KBM-7 (cell line): Measurements from ENCODE around the gene CCER1.

Source experiments
- DNase-seq: peaks from one replicate; pipeline ENCODE4 v3.0.0-alpha.2; 2015
- in situ Hi-C: fragments of 300-500 bp; cut with MboI; formaldehyde crosslinking; loops from 2 replicates; pipeline ENCODE4 v1.14.3; 2020; ENCODE audit warnings: low sequenced_read_pairs, low pct_unique_long_range_greater_than_20kb, mixed read lengths

The CCER1 gene

DNA sequence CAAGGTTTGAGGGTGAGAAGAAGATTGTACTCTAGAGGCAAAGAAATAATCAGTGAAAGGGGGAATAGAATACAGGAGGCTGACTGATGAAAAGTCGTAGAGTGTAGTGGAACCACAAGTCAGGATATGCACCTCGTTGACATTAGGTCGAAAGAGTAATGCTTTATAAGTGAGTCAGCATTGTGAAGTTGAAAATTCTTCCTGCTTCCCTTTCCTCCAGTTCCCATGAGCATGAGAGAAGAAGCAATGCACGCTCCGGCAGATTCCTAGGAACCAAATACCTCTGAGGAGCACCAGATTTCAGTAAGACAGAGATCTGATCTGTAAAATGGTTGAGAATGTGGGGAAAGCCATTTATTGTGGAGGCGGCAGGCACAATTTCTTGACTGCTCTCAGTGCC is 16.5 kb downstream of the CCER1 start:
- in situ Hi-C loops = no loop called here
- no peak for DNase-seq

DNA sequence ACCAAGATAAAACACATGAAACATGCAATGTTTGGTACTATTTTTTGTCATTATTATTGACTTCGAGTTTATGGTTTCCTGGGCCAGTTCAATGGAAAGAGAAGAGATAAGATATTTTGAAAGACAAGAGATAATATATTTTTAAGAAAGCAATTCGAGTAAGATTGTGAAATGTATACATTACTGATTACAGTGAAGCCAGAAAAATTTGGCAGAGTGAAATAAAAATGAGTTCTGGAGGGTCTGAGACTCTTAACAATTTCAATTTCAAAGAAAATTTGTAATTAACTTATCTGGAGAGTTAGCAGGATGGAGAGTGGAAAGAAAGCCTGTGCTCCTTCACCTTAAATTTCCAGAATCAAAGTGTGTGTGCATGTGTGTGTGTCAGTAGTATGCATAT is 17.3 kb downstream of the CCER1 start:
- DNase-seq = no peak
- in situ Hi-C loops = no loop called here

DNA sequence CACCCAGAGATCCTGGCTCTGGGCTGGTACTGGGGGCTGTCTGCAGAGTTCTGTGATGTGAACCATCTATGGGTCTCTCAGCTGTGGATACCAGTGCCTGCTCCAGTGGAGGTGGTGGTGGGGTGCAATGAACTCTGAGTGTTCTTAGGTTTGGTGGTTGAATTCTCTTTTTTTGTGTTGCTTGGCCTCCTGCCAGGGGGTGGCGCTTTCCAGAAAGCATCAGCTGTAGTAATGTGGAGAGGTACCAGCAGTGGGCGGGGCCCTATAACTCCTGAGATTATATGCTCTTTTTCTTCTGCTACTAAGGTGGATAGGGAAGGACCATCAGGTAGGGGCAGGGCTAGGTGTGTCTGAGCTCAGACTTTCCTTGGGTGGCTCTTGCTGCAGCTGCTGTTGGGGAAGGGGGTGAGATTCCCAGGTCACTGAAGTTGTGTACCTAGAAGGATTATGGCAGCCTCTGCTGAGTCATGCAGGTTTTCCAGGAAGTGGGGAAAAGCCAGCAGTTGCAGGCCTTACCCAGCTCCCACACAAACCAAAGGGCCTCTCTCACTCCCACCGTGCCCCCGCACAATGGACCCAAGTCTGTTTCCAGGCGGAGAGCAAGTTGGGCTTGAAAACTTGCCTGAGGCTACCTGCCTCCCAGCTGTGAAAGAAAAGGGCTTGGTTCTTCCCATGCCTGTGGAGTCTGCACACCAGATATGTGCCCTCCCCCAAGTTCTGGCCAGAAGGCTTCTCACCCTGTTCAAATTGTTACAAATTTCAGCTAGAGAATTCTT is 18.6 kb downstream of the CCER1 start:
- DNase-seq = no peak
- in situ Hi-C loops = no loop called here

DNA sequence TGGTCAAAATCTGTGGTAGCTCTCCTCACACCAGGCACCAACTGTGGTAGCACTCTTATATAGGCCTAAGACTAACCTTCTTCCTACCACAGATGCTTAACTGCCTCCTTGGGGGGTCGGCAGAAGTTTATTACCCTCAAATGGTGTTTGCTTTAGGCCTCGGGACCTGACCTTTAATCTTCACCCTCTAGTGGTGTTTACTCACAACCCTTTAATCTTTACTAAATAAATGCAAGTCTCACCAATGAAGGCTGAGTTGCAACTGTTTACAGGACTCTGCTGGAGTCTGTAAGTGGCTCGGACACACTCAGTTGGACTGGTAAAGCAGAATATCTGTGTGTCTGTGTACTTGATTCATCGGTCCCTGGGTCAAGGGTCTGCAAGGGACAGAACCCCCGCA is 29.4 kb downstream of the CCER1 start:
- in situ Hi-C loops = no loop called here
- no peak for DNase-seq

DNA sequence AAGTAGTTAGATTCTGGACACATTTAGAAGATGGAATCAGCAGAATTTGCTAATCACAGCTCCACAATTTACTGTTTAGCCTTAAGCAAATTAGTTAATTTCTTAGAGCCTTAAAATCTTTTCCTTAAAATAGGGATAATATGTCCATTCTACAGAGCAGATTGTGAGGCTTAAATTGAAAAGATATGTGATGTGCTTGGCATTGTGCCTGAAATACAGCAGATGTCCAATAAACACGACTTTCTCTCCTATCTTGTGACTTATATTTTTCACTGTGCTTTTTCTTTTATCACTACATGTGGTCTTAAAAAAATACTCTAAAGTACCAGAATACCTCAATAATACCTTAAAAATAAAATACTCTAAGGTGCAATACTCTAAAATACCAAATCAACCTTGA is 30.6 kb downstream of the CCER1 start:
- DNase-seq = no peak
- in situ Hi-C loops = no loop called here

DNA sequence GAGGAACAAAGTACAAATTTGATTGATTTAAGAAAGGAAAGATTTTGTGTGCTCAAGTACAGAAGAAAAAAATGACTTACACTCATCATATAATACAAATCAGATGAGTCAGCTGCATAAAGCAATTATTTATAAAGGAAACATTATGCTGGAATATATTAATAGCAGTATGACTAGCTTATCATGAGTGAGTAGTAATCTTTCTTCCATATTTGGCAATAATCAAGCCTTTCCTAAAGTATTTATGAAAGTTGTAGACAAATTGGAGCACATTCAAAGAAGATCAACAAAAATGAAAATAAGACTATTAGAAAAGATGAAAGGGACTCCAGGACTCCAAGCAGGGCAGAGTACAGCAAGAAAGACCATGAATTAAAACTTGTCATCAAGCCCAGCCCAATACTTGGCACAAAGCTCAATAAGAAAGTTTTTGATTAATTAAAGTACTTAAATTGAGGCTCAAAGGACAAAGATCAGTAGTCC is 32.8 kb downstream of the CCER1 start:
- no peak for DNase-seq

DNA sequence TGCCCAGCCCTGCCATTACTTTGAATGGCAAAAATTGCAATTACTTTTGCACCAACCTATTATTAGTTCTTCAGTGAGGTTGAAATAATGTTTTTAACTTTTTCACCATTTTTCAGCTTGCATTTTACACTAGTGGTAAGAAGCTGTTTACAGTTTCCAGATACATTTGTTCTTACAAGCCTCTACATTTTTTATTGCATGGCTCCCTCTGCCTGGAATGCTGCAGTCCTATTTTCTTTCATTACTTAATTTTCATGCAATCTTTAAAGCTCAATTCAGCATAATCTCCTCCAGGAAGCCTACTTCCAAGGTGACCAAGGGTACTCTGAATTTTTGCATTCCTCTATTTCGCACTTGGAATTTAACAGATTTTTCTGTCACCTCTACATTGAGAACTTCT is 33.4 kb downstream of the CCER1 start:
- DNase-seq = no peak
- in situ Hi-C loops = no loop called here

More for the DNA sequence above, 32.8 kb downstream of the CCER1 start:
- in situ Hi-C loops = no loop called here

DNA sequence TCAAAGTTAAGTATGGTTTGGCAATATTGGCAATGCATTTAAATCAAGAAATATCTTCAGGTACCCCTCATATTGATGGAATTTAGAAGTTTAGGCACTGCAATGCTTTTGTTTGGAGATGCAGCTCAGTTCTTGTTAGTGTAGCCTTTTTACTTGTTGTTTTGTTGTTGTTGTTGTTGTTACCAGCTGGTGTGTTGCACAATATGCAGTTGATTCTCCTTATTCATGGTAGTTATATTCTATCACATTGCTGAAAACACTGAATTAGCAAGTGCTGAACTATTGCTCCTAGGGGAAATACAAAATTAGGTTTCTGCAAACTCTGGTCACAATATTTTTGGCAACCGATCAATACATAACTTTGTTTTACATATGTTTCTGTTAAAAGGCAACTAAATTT is 34.8 kb downstream of the CCER1 start:
- DNase-seq = no peak
- in situ Hi-C loops = no loop called here

DNA sequence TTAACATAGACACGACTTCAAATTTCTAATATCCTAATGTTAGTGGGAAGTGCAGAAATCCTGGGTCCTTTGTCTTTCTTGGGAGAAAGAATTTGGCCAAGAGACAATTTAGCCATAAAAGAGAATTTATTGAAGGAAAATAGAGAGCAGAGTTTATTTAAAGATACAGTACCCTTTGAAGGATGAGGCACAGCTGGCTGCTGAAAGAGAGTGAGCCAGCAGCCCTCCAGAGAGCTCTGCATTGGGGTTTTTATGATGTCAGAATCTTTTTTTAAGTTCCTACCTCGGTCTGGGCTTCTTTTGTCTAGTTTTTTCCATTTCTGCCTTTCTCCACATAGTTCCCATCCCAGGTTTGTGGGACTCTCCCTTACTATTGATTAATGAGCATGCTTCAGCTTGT is 37.5 kb downstream of the CCER1 start:
- no peak for DNase-seq
- in situ Hi-C loops = no loop called here

DNA sequence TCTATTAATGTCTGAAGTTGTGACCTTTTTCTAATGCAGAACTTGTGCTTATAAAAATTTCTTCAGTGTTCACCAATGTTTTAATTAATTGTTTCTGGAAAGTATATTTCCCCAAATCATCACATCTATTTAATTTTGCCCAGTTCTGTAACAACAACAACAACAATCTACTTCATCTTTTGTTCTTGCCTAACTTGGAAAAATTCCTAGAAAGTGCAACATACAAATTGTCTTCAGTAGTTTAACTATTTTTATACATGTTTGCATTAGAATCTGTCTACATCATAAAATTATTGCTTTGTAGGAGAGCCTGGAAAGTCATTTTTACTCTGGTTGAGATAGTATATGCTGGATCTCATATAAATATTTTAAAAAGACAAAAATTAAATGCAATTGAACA is 38.5 kb downstream of the CCER1 start:
- DNase-seq = no peak
- in situ Hi-C loops = no loop called here

DNA sequence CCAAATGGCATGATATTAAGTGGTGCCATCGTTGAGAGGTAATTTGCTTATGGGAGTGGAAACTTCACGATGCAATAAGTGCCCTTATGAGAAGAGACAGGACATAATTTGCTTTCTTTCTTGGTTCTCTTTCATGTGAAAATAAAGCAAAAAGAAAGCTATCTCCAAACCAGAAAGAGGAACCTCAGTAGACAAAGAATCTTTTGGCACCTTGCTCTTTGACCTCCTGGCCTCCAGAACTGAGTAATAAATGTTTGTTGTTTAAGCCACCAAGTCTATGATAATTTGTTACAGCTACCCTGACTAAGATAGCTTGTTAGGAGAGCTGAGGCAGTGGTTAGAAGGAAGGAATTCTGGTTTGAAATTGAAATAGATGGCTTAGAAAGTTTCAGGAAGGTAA is 39.6 kb downstream of the CCER1 start:
- in situ Hi-C loops = no loop called here
- no peak for DNase-seq

DNA sequence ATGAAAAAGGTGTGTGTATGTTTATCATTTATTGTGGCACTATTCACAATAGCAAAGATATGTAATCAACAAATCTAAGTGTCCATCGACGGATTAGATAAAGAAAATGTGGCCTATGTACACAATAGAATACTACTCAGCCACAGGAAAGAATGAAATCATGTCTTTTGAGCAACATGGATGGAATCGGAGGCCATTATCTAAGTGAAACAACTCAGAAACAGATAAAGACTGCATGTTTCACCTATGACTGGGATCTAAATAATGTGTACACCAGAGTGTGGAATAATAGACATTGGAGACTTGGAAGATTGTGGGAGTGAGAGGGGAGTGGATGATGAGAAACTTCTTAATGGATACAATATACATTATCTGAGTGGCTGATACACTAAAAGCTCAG is 44.0 kb downstream of the CCER1 start:
- in situ Hi-C loops = no loop called here

DNA sequence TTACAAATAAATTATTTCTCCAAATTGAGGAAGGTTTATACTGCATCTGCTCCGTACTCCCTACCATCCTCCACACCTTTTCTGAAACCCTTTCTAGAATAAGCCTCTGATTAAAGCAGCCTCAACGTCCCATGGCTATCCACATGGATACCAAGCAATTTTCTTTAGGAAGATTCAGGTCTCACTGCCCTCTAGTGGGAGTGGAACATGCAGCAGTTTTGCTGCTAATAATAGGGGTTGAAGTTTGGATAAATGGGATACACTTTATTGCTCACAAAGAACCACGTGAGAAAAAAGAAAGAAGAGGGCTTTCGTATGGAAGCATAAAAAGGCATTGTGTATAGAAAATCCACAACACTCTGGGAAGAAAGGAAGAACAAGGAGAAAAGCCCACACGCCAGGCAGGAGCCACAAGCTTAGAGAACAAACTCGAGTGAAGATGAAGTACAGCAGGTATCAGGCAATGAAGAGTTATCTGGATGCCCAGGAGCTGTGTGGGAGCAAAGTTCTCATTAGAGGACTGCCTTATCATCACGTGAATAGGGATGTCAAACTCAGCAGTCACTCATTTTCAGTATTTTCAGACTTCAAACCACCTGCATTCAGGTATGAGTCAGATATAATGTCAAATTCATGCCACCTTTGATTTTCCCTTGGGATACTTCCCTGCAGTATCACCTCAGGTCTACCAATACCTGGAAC is 45.8 kb downstream of the CCER1 start:
- peak; percentile 15 for DNase-seq

More for the DNA sequence above, 44.0 kb downstream of the CCER1 start:
- no peak for DNase-seq

DNA sequence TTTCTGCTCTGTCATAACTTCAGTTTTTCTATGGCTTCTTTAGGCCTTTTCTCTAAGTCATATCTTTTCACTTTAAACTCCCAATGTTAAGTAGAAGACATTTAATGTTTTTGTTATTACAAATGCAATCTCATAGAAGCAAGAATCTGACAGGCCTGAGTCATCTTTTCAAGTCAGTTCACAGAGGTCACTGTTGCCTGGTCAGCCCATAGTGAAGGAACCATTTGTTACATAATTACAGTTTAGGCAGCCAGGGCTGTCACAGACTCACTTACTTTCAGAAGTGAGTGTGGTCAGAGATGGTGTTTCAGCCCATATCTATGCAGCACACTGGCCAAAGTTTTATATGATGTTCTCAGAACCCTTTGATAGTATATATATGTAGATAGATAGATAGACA is 46.5 kb downstream of the CCER1 start:
- no peak for DNase-seq
- in situ Hi-C loops = no loop called here

More for the DNA sequence above, 45.8 kb downstream of the CCER1 start:
- in situ Hi-C loops = no loop called here

DNA sequence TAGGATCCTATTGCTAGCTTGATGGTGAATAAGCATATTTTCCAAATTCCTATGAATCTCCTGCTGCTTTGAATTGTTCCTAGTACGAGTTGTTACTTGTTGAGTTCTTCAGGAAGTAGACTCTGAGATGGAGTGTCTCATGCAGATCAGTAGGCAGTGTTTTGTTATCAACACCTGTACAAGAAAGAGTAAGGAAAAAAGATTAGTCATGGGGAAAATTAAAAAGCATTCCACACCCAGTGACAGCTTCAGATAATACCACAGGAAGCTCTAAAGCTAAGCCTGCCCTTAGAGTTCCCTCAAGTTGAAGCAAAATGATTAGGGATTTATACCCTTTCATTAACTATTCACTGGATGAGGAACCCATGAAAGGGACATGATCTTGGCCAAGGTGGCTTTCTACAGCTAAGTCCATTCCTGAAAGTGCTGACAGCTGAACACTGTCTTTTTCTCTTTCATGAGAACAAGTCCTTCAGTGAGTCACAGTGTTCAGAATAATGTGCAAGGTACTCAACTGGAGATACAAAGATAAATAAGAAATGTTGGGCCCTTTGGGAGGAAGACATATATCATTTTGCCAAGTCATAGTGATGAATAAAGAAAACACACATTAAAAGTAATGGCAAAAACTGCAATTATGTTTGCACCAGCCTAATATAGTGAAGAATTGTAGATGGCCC is 49.1 kb downstream of the CCER1 start:
- in situ Hi-C loops = no loop called here
- DNase-seq = no peak

DNA sequence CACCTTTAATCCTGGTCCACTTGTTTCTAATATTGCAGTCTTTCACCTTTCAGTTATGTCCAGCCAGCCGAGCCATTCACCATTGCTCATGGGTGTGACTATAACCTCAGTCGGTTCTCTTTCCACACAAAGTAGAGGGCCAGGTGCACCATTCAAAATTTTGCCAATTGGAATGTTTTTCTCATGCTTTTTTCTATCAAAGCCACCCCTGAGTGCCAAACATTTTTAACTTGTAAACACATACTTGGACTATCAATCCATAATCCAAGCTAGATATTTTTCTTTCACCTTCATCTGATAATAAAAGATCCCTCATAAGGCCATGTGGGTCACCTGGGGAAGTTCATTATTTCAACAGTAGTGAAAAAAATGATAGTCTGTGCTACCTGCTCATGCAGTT is 52.4 kb downstream of the CCER1 start:
- DNase-seq = no peak
- in situ Hi-C loops = no loop called here
